ENCODE measurements around the gene CCDC30.
"Not testable (repeated sequence)": the region's sequence is repeated elsewhere in the genome, so short reads cannot be mapped to it uniquely, and the experiment has no call there.

The CCDC30 gene

GRCh38 chr1:42466030-42466429, 2.9 kb downstream of the CCDC30 start:
- TF ChIP-seq ZNF274 (IDR thresholded peaks at IDR 0.05; ENCODE audit: low read depth, low read length): no peak
- no peak overlapping the region for H3K4me3 ChIP-seq (ENCODE audit: low read length)

DNA sequence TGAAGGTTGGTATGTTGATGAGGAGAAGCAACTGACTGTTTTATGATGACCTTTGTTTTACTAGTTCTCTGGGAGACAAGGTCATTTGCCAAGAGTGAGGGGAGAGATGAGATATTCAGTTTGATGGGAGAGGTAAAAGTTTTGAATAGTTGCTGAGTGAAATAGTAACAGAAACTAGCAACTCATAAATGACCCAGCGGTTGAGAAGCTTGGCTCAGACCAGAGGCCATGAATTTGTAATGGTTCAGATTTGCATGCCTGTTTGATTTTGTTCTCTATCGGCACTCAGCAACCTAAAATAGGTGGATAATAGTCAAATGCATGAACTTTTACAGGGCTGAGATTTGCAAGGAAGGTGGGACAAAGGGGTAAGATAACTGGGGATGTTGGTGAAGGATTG, 6.6 kb downstream of the CCDC30 start:
- no peak for TF ChIP-seq ZNF274 (IDR thresholded peaks at IDR 0.05; ENCODE audit: low read depth, low read length)
- H3K4me3 ChIP-seq (ENCODE audit: low read length): no peak overlapping the region

GRCh38 chr1:42476605-42477004, 13.5 kb downstream of the CCDC30 start:
- no peak for TF ChIP-seq ZNF274 (IDR thresholded peaks at IDR 0.05; ENCODE audit: low read depth, low read length)
- H3K4me3 ChIP-seq (ENCODE audit: low read length): no peak overlapping the region

DNA sequence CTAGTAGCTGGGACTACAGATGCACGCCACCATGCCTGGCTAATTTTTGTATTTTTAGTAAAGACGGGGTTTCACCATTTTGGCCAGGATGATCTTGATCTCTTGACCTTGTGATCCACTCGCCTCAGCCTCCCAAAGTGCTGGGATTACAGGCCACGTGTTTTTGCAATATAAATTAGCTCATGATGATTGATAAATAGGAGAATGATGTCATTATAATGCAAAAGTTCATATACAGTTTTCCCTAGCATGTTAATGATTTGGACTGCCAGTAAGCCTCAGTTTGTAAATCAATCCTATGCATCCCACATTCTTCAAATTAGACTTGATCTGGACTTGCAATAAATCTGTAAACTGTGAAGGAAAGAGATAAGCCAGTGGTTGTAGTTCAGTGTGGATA, 14.3 kb downstream of the CCDC30 start:
- H3K4me3 ChIP-seq (ENCODE audit: low read length): not testable (repeated sequence)

- no peak for TF ChIP-seq ZNF274 (IDR thresholded peaks at IDR 0.05; ENCODE audit: low read depth, low read length)
- H3K4me3 ChIP-seq (ENCODE audit: low read length): no peak overlapping the region
Observed at GRCh38 chr1:42477775-42478174, 14.7 kb downstream of the CCDC30 start.

DNA sequence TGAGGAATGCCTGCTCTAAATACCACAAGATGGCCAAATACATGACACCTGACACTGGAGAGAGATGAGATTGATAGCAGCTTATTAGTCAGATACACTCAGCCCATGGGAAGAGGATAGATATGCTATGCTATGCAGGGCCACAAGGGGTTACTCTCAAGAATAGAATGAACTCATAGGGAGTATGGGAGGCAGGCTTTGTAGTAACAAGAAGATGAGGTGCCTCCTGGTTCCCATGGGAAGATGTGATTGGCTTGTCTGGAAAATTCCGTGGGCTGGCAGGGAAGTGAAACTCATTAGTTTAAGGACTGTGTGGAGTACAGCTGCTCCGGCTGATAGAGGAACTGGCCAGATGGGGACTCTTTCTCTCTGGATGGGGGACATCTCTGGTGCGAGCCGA, 16.5 kb downstream of the CCDC30 start:
- no peak for TF ChIP-seq ZNF274 (IDR thresholded peaks at IDR 0.05; ENCODE audit: low read depth, low read length)
- H3K4me3 ChIP-seq (ENCODE audit: low read length): no peak overlapping the region

DNA sequence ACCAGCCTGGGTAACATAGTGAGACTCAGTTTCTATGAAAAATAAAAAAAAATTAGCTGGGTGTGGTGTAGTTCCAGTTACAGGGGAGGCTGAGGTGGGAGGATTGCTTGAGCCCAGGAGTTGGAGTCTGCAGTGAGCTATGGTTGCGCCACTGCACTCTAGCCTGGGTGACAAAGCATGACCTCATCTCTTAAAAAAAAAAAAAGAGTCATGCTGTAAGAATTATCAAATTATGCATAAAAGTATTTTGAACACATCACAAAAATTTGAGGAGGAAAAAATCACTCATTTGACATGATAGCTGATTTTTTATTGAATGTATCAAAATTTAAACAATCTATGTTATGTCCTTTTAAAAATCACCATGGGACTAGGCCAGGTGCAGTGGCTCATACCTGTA, 17.8 kb downstream of the CCDC30 start:
- H3K4me3 ChIP-seq (ENCODE audit: low read length): no peak overlapping the region
- TF ChIP-seq ZNF274 (IDR thresholded peaks at IDR 0.05; ENCODE audit: low read depth, low read length): no peak

DNA sequence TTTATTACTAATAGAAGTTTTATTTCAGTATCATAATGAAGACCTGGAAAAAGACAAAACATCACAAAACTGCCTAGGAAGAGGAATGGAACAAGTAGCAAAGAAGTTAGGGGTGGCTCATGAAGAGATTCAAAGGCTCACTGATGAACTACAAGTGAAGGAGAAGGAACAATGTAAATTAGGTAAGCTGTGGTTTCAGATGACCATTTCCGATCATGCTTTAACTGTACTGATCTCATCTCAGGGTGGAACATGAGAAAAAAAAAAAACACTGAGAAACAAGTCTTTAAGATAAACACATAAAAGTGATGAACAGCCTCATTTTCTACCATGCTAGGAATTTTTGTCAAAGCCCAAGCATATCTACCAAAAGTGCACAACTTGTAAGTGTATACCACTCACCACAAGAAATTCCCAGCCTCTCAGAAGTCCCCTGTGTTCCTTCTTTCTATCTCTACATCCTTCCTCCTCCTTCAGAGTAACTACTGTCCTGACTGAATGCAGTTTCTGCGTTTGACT, 19.6 kb downstream of the CCDC30 start:
- TF ChIP-seq ZNF274 (IDR thresholded peaks at IDR 0.05; ENCODE audit: low read depth, low read length): no peak
- no peak overlapping the region for H3K4me3 ChIP-seq (ENCODE audit: low read length)

GRCh38 chr1:42484382-42484781, 21.3 kb downstream of the CCDC30 start:
- H3K4me3 ChIP-seq (ENCODE audit: low read length): no peak overlapping the region

GRCh38 chr1:42490237-42490636, 27.2 kb downstream of the CCDC30 start:
- TF ChIP-seq ZNF274 (IDR thresholded peaks at IDR 0.05; ENCODE audit: low read depth, low read length): no peak
- no peak overlapping the region for H3K4me3 ChIP-seq (ENCODE audit: low read length)

More at GRCh38 chr1:42484382-42484781, 21.3 kb downstream of the CCDC30 start:
- TF ChIP-seq ZNF274 (IDR thresholded peaks at IDR 0.05; ENCODE audit: low read depth, low read length): no peak

- H3K4me3 ChIP-seq (ENCODE audit: low read length): not testable (repeated sequence)
Observed at GRCh38 chr1:42502031-42502430, 38.9 kb downstream of the CCDC30 start.

- H3K4me3 ChIP-seq (ENCODE audit: low read length): no peak overlapping the region
- no peak for TF ChIP-seq ZNF274 (IDR thresholded peaks at IDR 0.05; ENCODE audit: low read depth, low read length)
Observed at GRCh38 chr1:42504535-42505128, 41.5 kb downstream of the CCDC30 start.

DNA sequence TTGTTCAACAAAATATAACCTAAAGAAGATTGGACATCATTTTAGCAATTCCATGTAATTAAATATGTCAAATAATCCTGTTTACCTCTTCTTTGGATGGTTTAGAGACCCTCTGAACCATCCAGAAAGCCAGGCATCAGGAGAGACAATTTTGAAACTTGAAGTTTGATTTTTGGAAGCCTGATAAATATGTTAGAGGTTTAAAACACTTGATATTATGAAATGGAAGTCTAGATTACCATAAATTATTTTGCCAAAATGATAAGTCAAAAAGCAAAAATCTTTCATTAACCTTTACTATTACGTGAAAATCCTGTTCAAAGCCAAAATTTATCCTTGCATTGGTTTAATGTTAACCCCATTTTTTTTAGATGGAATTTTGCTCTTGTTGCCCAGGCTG, 43.5 kb downstream of the CCDC30 start:
- no peak overlapping the region for H3K4me3 ChIP-seq (ENCODE audit: low read length)
- no peak for TF ChIP-seq ZNF274 (IDR thresholded peaks at IDR 0.05; ENCODE audit: low read depth, low read length)

DNA sequence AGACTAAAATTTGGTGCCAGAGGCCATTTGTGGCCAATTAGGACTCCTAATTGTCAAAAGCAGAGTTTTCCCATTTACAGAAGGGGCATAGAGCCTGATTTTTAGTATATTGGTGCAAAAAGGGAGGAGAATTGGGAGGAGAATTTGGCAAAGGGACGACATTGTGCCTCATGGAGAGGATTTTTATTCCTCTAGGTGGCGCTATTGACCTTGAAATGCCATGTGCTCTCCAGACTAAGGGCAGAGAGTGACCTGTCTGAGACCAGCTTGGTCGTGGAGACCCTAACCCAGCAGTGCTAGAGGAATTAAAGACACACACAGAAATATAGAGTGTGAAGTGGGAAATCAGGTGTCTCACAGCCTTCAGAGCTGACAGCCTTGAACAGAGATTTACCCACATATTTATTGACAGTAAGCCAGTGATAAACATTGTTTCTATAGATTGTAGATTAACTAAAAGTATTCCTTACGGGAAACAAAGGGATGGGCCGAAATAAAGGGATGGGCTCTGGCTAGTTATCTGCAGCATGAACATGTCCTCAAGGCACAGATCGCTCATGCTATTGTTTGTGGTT, 48.6 kb downstream of the CCDC30 start:
- not testable (repeated sequence) for H3K4me3 ChIP-seq (ENCODE audit: low read length)

DNA sequence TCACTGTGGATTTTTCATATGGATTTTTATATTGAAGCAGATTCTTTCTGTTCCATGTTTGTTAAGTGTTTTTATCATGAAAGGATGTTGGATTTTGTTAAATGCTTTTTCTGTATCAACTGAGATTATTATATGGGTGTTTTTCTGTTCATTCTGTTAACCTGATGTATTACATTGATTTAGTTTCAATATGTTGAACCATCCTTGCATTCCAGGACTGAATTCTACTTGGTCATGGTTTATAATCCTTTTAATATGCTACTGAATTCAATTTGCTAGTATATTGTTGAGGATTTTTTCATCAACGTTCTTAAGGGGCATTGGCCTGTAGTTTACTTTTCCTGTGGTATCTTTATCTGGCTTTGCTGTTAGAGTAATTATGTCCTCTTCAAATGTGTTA, 55.8 kb downstream of the CCDC30 start:
- TF ChIP-seq ZNF274 (IDR thresholded peaks at IDR 0.05; ENCODE audit: low read depth, low read length): no peak
- no peak overlapping the region for H3K4me3 ChIP-seq (ENCODE audit: low read length)

- TF ChIP-seq ZNF274 (IDR thresholded peaks at IDR 0.05; ENCODE audit: low read depth, low read length): no peak
- H3K4me3 ChIP-seq (ENCODE audit: low read length): no peak overlapping the region
Observed at GRCh38 chr1:42523171-42523570, 60.1 kb downstream of the CCDC30 start.
